ENCODE data around the gene MEGF6. TPM values are rescaled to one million over a fixed set of nuclear protein-coding genes. Genes with fewer than 3 reads are reported as not detected.

Gene MEGF6
- total RNA-seq, 1 experiment from 2014 or later: 65.3 TPM

DNA sequence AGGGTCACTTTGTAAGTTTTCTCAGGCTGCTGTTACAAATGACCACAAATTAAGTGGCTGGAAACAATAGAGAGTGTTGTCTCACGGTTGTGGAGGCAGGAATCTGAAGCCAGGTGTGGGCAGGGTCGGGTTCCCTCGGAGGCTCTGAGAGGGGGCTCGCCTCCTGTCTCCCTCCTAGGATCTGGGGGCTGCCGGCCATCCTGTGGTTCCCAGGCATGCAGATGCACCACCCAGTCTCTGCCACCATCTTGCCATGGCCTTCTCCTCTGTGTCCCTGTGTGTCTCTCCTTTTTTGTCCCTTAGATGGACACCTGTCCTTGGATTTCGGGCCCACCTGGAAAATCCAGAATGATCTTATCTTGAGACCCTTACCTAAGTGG lies 45.8 kb upstream of the MEGF6 start:
- Histone ChIP-seq H3K4me1 (replicated peaks; ENCODE audit: insufficient read depth) (no peaks in the 10 kb centered on the region), H3K9me3 (ENCODE audit: insufficient read depth, low read depth) (no peaks in the 10 kb centered on the region), H3K79me2 (ENCODE audit: low read depth) (no peaks in the 10 kb centered on the region), H3K27ac (no peak overlapping the region), H3K9me2 (ENCODE audit: insufficient read depth) (no peaks in the 10 kb centered on the region), H3K4me3 (no peak overlapping the region), H3K27me3 (ENCODE audit: insufficient read depth, low read depth) (peaks cover 83% of the 10 kb centered on the region), H3F3A (ENCODE audit: insufficient read depth, low read depth) (peaks cover 5% of the 10 kb centered on the region; the same call in 1 of the 2 replicates), H3K4me2 (no peak overlapping the region), H2AFZ (no peak overlapping the region), H4K20me1 (ENCODE audit: insufficient read depth) (no peaks in the 10 kb centered on the region; the same call in 1 of the 2 replicates), H3K36me3 (ENCODE audit: low read depth) (no peaks in the 10 kb centered on the region)
- POLR2A ChIA-PET (ENCODE audit: unreplicated experiment): no interaction called here
- CTCF ChIA-PET: no interaction called here
- TF ChIP-seq, protein P1, sequence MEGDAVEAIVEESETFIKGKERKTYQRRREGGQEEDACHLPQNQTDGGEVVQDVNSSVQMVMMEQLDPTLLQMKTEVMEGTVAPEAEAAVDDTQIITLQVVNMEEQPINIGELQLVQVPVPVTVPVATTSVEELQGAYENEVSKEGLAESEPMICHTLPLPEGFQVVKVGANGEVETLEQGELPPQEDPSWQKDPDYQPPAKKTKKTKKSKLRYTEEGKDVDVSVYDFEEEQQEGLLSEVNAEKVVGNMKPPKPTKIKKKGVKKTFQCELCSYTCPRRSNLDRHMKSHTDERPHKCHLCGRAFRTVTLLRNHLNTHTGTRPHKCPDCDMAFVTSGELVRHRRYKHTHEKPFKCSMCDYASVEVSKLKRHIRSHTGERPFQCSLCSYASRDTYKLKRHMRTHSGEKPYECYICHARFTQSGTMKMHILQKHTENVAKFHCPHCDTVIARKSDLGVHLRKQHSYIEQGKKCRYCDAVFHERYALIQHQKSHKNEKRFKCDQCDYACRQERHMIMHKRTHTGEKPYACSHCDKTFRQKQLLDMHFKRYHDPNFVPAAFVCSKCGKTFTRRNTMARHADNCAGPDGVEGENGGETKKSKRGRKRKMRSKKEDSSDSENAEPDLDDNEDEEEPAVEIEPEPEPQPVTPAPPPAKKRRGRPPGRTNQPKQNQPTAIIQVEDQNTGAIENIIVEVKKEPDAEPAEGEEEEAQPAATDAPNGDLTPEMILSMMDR (conservative IDR thresholded peaks at IDR 0.05): no peak
- no peak for TF ChIP-seq EZH2 (IDR thresholded peaks at IDR 0.05; ENCODE audit: low read depth)
- no TSS peak for BruUV-seq (replicated peaks)
- DNase-seq: no peak
- intact Hi-C loops (cut with micrococcal nuclease; ENCODE audit: unreplicated experiment): no loop called here

DNA sequence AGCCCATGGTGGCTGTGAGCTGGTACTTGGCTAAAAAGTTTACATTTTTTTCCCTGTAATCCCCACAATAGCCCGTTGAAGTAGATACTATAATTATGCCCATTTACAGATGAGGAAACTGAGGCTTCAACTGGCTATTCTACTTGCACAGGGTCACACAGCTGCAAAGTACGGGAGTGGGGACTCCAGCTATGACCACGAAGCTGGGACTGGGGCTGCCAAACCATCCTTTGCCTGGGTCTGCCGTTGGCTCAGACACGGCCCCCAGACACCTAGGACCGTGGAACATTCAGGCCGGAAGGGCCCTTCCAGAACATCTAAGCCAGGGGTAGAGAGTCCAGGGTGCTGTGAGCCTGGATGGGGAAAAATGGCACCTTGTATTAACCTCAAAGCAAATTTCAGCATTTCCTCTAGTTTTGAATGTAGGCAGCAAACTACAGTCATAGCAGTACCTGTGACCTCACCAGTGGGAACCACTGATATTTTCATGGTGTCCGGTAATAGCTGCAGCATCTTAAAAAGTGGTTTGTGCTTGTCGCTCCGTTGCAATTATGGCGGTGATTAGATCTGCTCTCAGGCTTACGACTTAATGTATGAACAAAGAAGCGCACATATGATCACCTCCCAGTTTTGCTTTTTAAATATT lies 45.3 kb upstream of the MEGF6 start:
- H3K79me2 ChIP-seq (ENCODE audit: low read depth): no peaks in the 10 kb centered on the region
- H3K9me2 ChIP-seq (ENCODE audit: insufficient read depth): no peaks in the 10 kb centered on the region
- H3K27me3 ChIP-seq (ENCODE audit: insufficient read depth, low read depth): peaks cover 88% of the 10 kb centered on the region
- ChIA-PET POLR2A (ENCODE audit: unreplicated experiment) (no interaction called here), CTCF (no interaction called here)
- no peak overlapping the region for H3K4me3 ChIP-seq
- H3F3A ChIP-seq (ENCODE audit: insufficient read depth, low read depth): peaks cover 5% of the 10 kb centered on the region; the same call in 1 of the 2 replicates
- DNase-seq: no peak
- no peaks in the 10 kb centered on the region for H3K4me1 ChIP-seq (replicated peaks; ENCODE audit: insufficient read depth)
- intact Hi-C loops (cut with micrococcal nuclease; ENCODE audit: unreplicated experiment): no loop called here
- no peaks in the 10 kb centered on the region; the same call in 1 of the 2 replicates for H4K20me1 ChIP-seq (ENCODE audit: insufficient read depth)
- no peak overlapping the region for H3K27ac ChIP-seq
- BruUV-seq (replicated peaks): no TSS peak
- TF ChIP-seq, protein P1 (conservative IDR thresholded peaks at IDR 0.05): no peak
- TF ChIP-seq EZH2 (IDR thresholded peaks at IDR 0.05; ENCODE audit: low read depth): no peak
- H3K4me2 ChIP-seq: no peak overlapping the region
- H2AFZ ChIP-seq: no peak overlapping the region
- no peaks in the 10 kb centered on the region for H3K36me3 ChIP-seq (ENCODE audit: low read depth)
- no peaks in the 10 kb centered on the region for H3K9me3 ChIP-seq (ENCODE audit: insufficient read depth, low read depth)

DNA sequence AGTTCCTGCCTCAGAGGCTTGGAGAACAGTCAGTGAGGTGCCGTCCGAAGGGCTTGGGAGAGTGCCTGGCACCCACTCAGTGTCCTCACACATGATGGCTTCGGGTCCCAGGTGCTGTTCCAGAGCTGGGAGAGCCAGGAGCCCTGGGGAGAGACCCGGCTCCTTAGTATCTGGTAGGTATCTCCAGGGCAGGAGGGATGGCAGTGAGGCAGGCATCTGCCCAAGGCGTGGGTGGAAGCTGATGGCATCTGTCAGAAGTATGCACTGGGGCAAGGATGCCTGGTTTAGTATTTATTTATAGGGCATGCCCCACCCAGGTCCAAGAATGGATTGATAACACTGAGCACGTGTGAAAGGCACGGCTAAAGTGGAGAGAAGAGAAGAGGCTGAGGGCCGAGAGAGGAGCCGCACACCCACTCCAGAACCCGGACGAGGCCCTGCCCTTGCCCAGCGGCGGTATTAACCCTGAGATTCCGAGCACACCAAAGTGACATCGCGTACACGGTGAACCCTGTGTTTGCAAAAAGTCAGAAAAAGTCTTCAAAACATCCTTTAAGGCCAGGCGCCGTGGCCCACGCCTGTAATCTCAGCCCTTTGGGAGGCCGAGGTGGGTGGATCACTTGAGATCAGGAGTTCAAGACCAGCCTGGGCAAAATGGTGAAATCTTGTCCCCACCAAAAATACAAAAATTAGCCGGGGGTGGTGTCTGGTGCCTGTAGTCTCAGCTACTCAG lies 43.4 kb upstream of the MEGF6 start:
- DNase-seq: peak in 1 of 2 experiments; percentile 21
- H3K27me3 ChIP-seq (ENCODE audit: insufficient read depth, low read depth): peaks cover 75% of the 10 kb centered on the region
- H4K20me1 ChIP-seq (ENCODE audit: insufficient read depth): no peaks in the 10 kb centered on the region; the same call in 1 of the 2 replicates
- no peaks in the 10 kb centered on the region for H3K4me1 ChIP-seq (replicated peaks; ENCODE audit: insufficient read depth)
- H3K79me2 ChIP-seq (ENCODE audit: low read depth): peaks cover under 1% of the 10 kb centered on the region; the same call in 1 of the 2 replicates
- ChIA-PET POLR2A (ENCODE audit: unreplicated experiment) (no interaction called here), CTCF (no interaction called here)
- H3K4me3 ChIP-seq: no peak overlapping the region
- no peak overlapping the region for H3K4me2 ChIP-seq
- no peak overlapping the region for H3K27ac ChIP-seq
- no peak overlapping the region for H2AFZ ChIP-seq
- peaks cover 5% of the 10 kb centered on the region; the same call in 1 of the 2 replicates for H3F3A ChIP-seq (ENCODE audit: insufficient read depth, low read depth)
- TF ChIP-seq EZH2 (IDR thresholded peaks at IDR 0.05; ENCODE audit: low read depth): no peak
- TF ChIP-seq, protein P1 (conservative IDR thresholded peaks at IDR 0.05): no peak
- H3K36me3 ChIP-seq (ENCODE audit: low read depth): no peaks in the 10 kb centered on the region
- no peaks in the 10 kb centered on the region for H3K9me3 ChIP-seq (ENCODE audit: insufficient read depth, low read depth)
- BruUV-seq (replicated peaks): no TSS peak
- intact Hi-C loops (cut with micrococcal nuclease; ENCODE audit: unreplicated experiment): no loop called here
- H3K9me2 ChIP-seq (ENCODE audit: insufficient read depth): no peaks in the 10 kb centered on the region

Data from PC-9 (cell line).